ENCODE measurements around the gene HS2ST1. TPM values are rescaled to one million over a fixed set of nuclear protein-coding genes. Genes with fewer than 3 reads are reported as not detected.

Gene HS2ST1
- total RNA-seq (2022; extraction: Qiagen RNA extraction; ENCODE audit: low read depth) = 8.2 to 12.4 TPM (median 10.5 TPM) in 5 replicates

DNA sequence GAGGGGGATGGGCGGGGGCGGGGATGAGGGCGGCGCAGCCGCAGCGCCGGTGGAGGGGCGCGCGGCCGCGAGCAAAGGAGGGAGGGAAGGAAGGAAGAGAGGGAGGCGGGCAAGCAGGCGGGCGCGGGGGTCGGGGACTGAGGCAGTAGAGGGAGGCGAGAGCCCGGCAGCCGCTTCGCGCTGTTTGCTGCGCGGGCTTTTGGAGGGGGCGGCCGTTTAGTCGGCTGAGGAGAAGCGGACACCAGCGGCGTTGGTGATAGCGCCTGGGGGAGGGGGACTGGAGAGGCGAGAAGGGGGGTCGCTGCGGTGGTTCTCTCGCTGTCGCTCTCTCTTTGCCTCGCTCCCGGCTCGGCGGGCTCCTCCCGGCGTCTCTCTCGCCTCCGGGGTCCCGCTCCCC, at the start of gene HS2ST1:
Gene HS2ST1 (plus strand): TSS at position 35 of the 397 bp plus-strand sequence.

GRCh38 chr1:86913896-86914600, 387 bp upstream of the HS2ST1 start, which contains the start of gene SELENOF:
Gene SELENOF, minus strand, starts transcription at chr1:86914126. Its CDS starts 15 bp downstream, at chr1:86914111.

Other genes with a start within 250 kb of the HS2ST1 start
- 30.1 to 40.0 TPM (median 37.3 TPM) in 5 replicates for gene SH3GLB1, start 210.1 kb upstream of the HS2ST1 start, total RNA-seq (2022; extraction: Qiagen RNA extraction; ENCODE audit: low read depth)
- gene SELENOF, start 509 bp upstream of the HS2ST1 start, total RNA-seq (2022; extraction: Qiagen RNA extraction; ENCODE audit: low read depth) = 149 to 180 TPM (median 163 TPM) in 5 replicates